ENCODE results near the gene ZNF791. TPM values are rescaled to one million over a fixed set of nuclear protein-coding genes. Genes with fewer than 3 reads are reported as not detected.
A peak's percentile ranks its signal among the peaks of the same experiment; 100 is the strongest.
"Not testable (repeated sequence)": the region's sequence is repeated elsewhere in the genome, so short reads cannot be mapped to it uniquely, and the experiment has no call there.

Gene ZNF791
- total RNA-seq, 3 donors from 2014 or later = 22.4 to 35.3 (median 34.7) TPM

DNA sequence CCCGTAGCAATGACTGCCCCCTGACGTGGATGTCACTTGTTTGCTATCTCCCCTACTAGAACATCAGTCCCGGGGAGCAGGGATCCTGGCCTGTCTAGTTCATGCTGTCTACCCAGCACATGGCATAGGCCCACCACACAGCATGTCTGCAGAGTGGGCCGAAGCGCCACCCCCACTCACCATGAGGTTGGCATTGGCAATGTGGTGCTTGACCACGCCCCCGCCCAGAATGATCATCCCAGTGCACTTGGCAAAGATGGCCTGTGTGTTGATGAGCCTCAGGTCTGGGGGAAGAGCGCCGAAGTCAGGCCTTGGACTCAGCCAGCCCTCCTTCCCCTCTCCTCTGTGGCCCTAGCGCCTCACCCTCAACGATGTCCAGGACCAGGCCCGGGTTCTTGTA, 66.2 kb downstream of the ZNF791 start:
- intact Hi-C loops (cut with DNase I; ENCODE audit: low total_unique reads) = no loop called here
- Histone ChIP-seq H3K9me3 (no peaks in the 10 kb centered on the region), H3K27ac (no peak overlapping the region), H3K27me3 (no peaks in the 10 kb centered on the region), H3K36me3 (peaks cover 3% of the 10 kb centered on the region), H3K4me3 (no peak overlapping the region), H3K4me1 (no peaks in the 10 kb centered on the region)
- no peak for DNase-seq (ENCODE audit: low spot score in 2 of 2)
- no peak for TF ChIP-seq POLR2A (IDR thresholded peaks at IDR 0.05)
- TF ChIP-seq, protein P1, sequence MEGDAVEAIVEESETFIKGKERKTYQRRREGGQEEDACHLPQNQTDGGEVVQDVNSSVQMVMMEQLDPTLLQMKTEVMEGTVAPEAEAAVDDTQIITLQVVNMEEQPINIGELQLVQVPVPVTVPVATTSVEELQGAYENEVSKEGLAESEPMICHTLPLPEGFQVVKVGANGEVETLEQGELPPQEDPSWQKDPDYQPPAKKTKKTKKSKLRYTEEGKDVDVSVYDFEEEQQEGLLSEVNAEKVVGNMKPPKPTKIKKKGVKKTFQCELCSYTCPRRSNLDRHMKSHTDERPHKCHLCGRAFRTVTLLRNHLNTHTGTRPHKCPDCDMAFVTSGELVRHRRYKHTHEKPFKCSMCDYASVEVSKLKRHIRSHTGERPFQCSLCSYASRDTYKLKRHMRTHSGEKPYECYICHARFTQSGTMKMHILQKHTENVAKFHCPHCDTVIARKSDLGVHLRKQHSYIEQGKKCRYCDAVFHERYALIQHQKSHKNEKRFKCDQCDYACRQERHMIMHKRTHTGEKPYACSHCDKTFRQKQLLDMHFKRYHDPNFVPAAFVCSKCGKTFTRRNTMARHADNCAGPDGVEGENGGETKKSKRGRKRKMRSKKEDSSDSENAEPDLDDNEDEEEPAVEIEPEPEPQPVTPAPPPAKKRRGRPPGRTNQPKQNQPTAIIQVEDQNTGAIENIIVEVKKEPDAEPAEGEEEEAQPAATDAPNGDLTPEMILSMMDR (IDR thresholded peaks at IDR 0.05) = no peak
- TF ChIP-seq POLR2AphosphoS5 (IDR thresholded peaks at IDR 0.05) = no peak

DNA sequence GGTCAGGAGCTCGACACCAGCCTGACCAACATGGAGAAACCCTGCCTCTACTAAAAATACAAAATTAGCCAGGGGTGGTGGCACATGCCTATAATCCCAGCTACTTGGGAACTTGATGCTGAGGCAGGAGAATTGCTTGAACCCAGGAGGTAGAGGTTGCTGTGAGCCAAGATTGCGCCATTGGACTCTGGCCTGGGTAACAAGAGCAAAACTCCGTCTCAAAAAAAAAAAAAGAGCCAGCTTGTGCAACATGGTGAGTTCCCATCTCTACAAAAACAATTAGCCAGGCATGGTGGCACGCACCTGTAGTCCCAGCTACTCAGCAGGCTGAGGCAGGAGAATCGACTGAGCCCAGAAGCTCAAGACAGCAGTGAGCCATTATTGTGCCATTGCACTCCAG, 67.3 kb downstream of the ZNF791 start:
- H3K4me3 ChIP-seq; H3K9me3 ChIP-seq; H3K27ac ChIP-seq; H3K27me3 ChIP-seq; H3K4me1 ChIP-seq; DNase-seq (ENCODE audit: low spot score in 2 of 2); H3K36me3 ChIP-seq; intact Hi-C loops (cut with DNase I; ENCODE audit: low total_unique reads): not testable (repeated sequence)

GRCh38 chr19:12680034-12680433, 69.3 kb downstream of the ZNF791 start:
- no peaks in the 10 kb centered on the region for H3K36me3 ChIP-seq
- DNase-seq (ENCODE audit: low spot score in 2 of 2) = no peak
- H3K4me3 ChIP-seq = no peak overlapping the region
- H3K9me3 ChIP-seq = no peaks in the 10 kb centered on the region
- H3K4me1 ChIP-seq = no peaks in the 10 kb centered on the region
- H3K27me3 ChIP-seq = no peaks in the 10 kb centered on the region
- intact Hi-C loops (cut with DNase I; ENCODE audit: low total_unique reads) = no loop called here
- TF ChIP-seq POLR2AphosphoS5 (IDR thresholded peaks at IDR 0.05) (no peak), POLR2A (IDR thresholded peaks at IDR 0.05) (no peak)
- TF ChIP-seq, protein P1 (IDR thresholded peaks at IDR 0.05) = no peak
- no peak overlapping the region for H3K27ac ChIP-seq

DNA sequence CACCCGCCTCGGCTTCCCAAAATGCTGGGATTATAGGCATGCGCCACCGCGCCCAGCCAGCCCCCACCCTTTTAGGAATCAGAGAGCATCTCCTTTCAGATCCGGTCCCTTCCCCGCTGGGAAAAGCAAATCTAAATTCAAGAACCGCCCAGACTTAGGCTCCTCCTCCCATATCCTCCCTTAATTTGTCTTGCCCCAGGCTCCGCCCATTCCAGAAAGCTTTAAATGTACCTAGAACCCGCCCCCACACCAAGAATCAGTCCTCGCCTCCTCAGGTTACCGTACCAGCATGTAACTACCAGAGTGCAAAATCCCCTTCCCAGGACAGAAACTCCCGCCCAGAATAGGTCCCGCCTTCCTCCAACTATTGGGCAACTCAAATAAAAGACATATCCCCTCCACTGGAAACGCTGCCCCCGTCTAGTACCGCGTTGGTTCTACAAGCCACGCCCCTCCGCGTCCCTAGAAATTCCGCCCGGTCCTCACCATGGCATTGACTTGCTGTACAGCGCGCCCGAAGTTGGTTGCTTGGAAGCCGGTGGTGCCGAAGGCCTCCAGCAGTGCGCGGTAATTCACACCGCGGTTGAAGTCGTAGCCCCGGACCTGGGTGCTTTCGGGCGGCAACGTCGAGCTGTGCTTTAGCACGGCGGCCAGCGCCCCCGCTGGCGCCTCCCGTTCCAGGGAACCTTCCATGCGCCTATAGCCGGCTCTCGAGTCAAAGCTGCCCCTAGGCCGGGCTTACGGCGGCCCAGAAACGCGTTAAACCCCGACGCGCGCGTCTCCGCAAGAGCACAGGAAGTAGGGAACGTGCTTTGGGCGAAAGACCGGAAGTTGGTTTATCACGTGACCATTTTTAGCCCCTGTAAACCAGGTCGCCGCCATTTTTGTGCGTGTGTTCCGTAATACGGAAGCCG, 70.6 kb downstream of the ZNF791 start, which contains the start of gene DHPS:
TSS of gene DHPS (minus strand) at position 807 of the 914 bp plus-strand sequence. CDS start at position 693, 114 bp downstream.
- TF ChIP-seq POLR2AphosphoS5 (IDR thresholded peaks at IDR 0.05) (peak; percentile 72 to 83 (median 81)), POLR2A (IDR thresholded peaks at IDR 0.05) (peak; percentile 45)
- TF ChIP-seq, protein P1 (IDR thresholded peaks at IDR 0.05) = no peak
- peak within 1 kb of the TSS; percentile 75 to 94 (median 87) for H3K4me3 ChIP-seq
- H3K36me3 ChIP-seq = no peaks in the 10 kb centered on the region
- no peaks in the 10 kb centered on the region for H3K4me1 ChIP-seq
- intact Hi-C loops (cut with DNase I; ENCODE audit: low total_unique reads) = no loop called here
- H3K27ac ChIP-seq = peak within 1 kb of the TSS; percentile 98 to 99
- H3K9me3 ChIP-seq = no peaks in the 10 kb centered on the region
- H3K27me3 ChIP-seq = no peaks in the 10 kb centered on the region
- DNase-seq (ENCODE audit: low spot score in 2 of 2) = peak; percentile 86 to 90

Other genes with a start within 250 kb of the ZNF791 start
- 1 to 10 TPM; 2.6 to 3.7 (median 3.3) TPM for gene ZNF442, start 245.2 kb upstream of the ZNF791 start, total RNA-seq
- gene ZNF799, start 209.6 kb upstream of the ZNF791 start, total RNA-seq = 10 to 100 TPM in 1 of 3 donors, 1 to 10 TPM in 2; 6.4 to 10.4 (median 8.8) TPM
- 10 to 100 TPM in 2 of 3 donors, 1 to 10 TPM in 1; 4.2 to 12.6 (median 10.8) TPM for gene ZNF443, start 169.9 kb upstream of the ZNF791 start, total RNA-seq
- gene ZNF709, start 126.1 kb upstream of the ZNF791 start, total RNA-seq = 10 to 100 TPM in 1 of 3 donors, 1 to 10 TPM in 2; 3.0 to 10.2 (median 6.2) TPM
- 10 to 100 TPM; 14.7 to 25.8 (median 18.7) TPM for gene ZNF564, start 59.4 kb upstream of the ZNF791 start, total RNA-seq
- gene ZNF490, start 107 bp upstream of the ZNF791 start, total RNA-seq = 1 to 10 TPM; 5.6 to 7.9 (median 7.0) TPM
- gene MAN2B1, start 55.8 kb downstream of the ZNF791 start, total RNA-seq = 100 to 1,000 TPM in 1 of 3 donors, 10 to 100 TPM in 2; 45.6 to 118 (median 49.0) TPM
- gene WDR83, start 55.9 kb downstream of the ZNF791 start, total RNA-seq = 10 to 100 TPM in 2 of 3 donors, 1 to 10 TPM in 1; 8.2 to 13.8 (median 10.2) TPM
- gene DHPS, start 71.0 kb downstream of the ZNF791 start, total RNA-seq = 100 to 1,000 TPM in 1 of 3 donors, 10 to 100 TPM in 2; 86.6 to 117 (median 91.4) TPM
- gene GNG14, start 77.1 kb downstream of the ZNF791 start, total RNA-seq = not detected
- 10 to 100 TPM in 1 of 3 donors, 1 to 10 TPM in 2; 4.8 to 13.8 (median 8.5) TPM for gene FBXW9, start 85.7 kb downstream of the ZNF791 start, total RNA-seq
- gene TNPO2, start 113.0 kb downstream of the ZNF791 start, total RNA-seq = 10 to 100 TPM; 46.0 to 73.0 (median 70.8) TPM
- 100 to 1,000 TPM; 319 to 409 (median 370) TPM for gene TRIR, start 123.8 kb downstream of the ZNF791 start, total RNA-seq
- gene GET3, start 126.6 kb downstream of the ZNF791 start, total RNA-seq = 10 to 100 TPM; 50.8 to 64.6 (median 62.6) TPM
- gene BEST2, start 140.9 kb downstream of the ZNF791 start, total RNA-seq = not detected
- gene HOOK2, start 164.6 kb downstream of the ZNF791 start, total RNA-seq = 100 to 1,000 TPM in 1 of 3 donors, 10 to 100 TPM in 2; 45.8 to 101 (median 98.6) TPM
- gene JUNB, start 180.6 kb downstream of the ZNF791 start, total RNA-seq = 100 to 1,000 TPM; 108 to 581 (median 320) TPM
- gene PRDX2, start 190.9 kb downstream of the ZNF791 start, total RNA-seq = 100 to 1,000 TPM; 150 to 199 (median 199) TPM
- gene THSD8, start 191.1 kb downstream of the ZNF791 start, total RNA-seq = not detected
- 1 to 10 TPM; 5.2 to 8.8 (median 8.5) TPM for gene RNASEH2A, start 195.7 kb downstream of the ZNF791 start, total RNA-seq
- gene RTBDN, start 223.7 kb downstream of the ZNF791 start, total RNA-seq = not detected
- under 1 TPM in 1 of 3 donors, not detected in 2; 0.88 TPM for gene MAST1, start 227.6 kb downstream of the ZNF791 start, total RNA-seq